GM19099 (cell line): Measurements from ENCODE around the gene DDT.
"Not testable (repeated sequence)": the region's sequence is repeated elsewhere in the genome, so short reads cannot be mapped to it uniquely, and the experiment has no call there.

Experiments
- POLR2A ChIP-seq: IDR thresholded peaks from 3 replicates; pipeline ENCODE4 v1.6.1; 2011; ENCODE audit warnings: low read depth; ENCODE audit not compliant: insufficient read length; ENCODE audit errors: extremely low read depth

Gene DDT

GRCh38 chr22:24002272-24002671 is 28.0 kb upstream of the DDT start:
- no peak for TF ChIP-seq POLR2A

GRCh38 chr22:24001314-24001713 is 27.1 kb upstream of the DDT start:
- no peak for TF ChIP-seq POLR2A

GRCh38 chr22:23997092-23997491 is 22.9 kb upstream of the DDT start:
- TF ChIP-seq POLR2A = no peak

- TF ChIP-seq POLR2A = no peak
Measured at GRCh38 chr22:23984430-23984829, 10.2 kb upstream of the DDT start.

GRCh38 chr22:23979557-23980240 is 5.5 kb upstream of the DDT start, which contains the start of gene GSTT2:
GSTT2 (plus strand) TSS chr22:23980134.
- TF ChIP-seq POLR2A = not testable (repeated sequence)

- peak; percentile 8 for TF ChIP-seq POLR2A
Measured at GRCh38 chr22:23970816-23971486, 3.3 kb downstream of the DDT start.

- no peak for TF ChIP-seq POLR2A
Measured at GRCh38 chr22:23970201-23970641, 4.0 kb downstream of the DDT start.

- TF ChIP-seq POLR2A = no peak
Measured at GRCh38 chr22:23969071-23969470, 5.2 kb downstream of the DDT start.

- TF ChIP-seq POLR2A = not testable (repeated sequence)
Measured at GRCh38 chr22:23966568-23966967, 7.7 kb downstream of the DDT start, which contains the start of gene DDTL. DDTL (plus strand) TSS chr22:23966888; CDS start chr22:23966915, 27 bp downstream.

GRCh38 chr22:23961084-23961771 is 13.0 kb downstream of the DDT start, which contains the start of gene GSTT2B:
GSTT2B (minus strand) TSS chr22:23961195; CDS start chr22:23961131, 64 bp downstream.
- not testable (repeated sequence) for TF ChIP-seq POLR2A

- no peak for TF ChIP-seq POLR2A
Measured at GRCh38 chr22:23939017-23939357, 35.3 kb downstream of the DDT start.

GRCh38 chr22:23938328-23939016 is 35.8 kb downstream of the DDT start:
- TF ChIP-seq POLR2A = no peak

GRCh38 chr22:23926561-23926960 is 47.7 kb downstream of the DDT start:
- no peak for TF ChIP-seq POLR2A

GRCh38 chr22:23925020-23925606 is 49.1 kb downstream of the DDT start:
- no peak for TF ChIP-seq POLR2A

- no peak for TF ChIP-seq POLR2A
Measured at GRCh38 chr22:23922921-23923320, 51.3 kb downstream of the DDT start.
